ENCODE results near the gene KRTAP10-3. TPM values are rescaled to one million over a fixed set of nuclear protein-coding genes. Genes with fewer than 3 reads are reported as not detected.

Gene KRTAP10-3
- total and polyA plus RNA-seq, 2 experiments from 2014 or later, result not detected

GRCh38 chr21:44521928-44522752, 36.5 kb downstream of the KRTAP10-3 start (continued):
- TF ChIP-seq, protein P1, sequence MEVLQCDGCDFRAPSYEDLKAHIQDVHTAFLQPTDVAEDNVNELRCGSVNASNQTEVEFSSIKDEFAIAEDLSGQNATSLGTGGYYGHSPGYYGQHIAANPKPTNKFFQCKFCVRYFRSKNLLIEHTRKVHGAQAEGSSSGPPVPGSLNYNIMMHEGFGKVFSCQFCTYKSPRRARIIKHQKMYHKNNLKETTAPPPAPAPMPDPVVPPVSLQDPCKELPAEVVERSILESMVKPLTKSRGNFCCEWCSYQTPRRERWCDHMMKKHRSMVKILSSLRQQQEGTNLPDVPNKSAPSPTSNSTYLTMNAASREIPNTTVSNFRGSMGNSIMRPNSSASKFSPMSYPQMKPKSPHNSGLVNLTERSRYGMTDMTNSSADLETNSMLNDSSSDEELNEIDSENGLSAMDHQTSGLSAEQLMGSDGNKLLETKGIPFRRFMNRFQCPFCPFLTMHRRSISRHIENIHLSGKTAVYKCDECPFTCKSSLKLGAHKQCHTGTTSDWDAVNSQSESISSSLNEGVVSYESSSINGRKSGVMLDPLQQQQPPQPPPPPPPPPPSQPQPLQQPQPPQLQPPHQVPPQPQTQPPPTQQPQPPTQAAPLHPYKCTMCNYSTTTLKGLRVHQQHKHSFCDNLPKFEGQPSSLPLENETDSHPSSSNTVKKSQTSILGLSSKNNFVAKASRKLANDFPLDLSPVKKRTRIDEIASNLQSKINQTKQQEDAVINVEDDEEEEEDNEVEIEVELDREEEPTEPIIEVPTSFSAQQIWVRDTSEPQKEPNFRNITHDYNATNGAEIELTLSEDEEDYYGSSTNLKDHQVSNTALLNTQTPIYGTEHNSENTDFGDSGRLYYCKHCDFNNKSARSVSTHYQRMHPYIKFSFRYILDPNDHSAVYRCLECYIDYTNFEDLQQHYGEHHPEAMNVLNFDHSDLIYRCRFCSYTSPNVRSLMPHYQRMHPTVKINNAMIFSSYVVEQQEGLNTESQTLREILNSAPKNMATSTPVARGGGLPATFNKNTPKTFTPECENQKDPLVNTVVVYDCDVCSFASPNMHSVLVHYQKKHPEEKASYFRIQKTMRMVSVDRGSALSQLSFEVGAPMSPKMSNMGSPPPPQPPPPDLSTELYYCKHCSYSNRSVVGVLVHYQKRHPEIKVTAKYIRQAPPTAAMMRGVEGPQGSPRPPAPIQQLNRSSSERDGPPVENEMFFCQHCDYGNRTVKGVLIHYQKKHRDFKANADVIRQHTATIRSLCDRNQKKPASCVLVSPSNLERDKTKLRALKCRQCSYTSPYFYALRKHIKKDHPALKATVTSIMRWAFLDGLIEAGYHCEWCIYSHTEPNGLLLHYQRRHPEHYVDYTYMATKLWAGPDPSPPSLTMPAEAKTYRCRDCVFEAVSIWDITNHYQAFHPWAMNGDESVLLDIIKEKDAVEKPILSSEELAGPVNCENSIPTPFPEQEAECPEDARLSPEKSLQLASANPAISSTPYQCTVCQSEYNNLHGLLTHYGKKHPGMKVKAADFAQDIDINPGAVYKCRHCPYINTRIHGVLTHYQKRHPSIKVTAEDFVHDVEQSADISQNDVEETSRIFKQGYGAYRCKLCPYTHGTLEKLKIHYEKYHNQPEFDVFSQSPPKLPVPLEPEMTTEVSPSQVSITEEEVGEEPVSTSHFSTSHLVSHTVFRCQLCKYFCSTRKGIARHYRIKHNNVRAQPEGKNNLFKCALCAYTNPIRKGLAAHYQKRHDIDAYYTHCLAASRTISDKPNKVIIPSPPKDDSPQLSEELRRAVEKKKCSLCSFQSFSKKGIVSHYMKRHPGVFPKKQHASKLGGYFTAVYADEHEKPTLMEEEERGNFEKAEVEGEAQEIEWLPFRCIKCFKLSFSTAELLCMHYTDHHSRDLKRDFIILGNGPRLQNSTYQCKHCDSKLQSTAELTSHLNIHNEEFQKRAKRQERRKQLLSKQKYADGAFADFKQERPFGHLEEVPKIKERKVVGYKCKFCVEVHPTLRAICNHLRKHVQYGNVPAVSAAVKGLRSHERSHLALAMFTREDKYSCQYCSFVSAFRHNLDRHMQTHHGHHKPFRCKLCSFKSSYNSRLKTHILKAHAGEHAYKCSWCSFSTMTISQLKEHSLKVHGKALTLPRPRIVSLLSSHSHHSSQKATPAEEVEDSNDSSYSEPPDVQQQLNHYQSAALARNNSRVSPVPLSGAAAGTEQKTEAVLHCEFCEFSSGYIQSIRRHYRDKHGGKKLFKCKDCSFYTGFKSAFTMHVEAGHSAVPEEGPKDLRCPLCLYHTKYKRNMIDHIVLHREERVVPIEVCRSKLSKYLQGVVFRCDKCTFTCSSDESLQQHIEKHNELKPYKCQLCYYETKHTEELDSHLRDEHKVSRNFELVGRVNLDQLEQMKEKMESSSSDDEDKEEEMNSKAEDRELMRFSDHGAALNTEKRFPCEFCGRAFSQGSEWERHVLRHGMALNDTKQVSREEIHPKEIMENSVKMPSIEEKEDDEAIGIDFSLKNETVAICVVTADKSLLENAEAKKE (CRISPR knock-in tag; IDR thresholded peaks at IDR 0.05), result no peak
- TF ChIP-seq STAT1 (IDR thresholded peaks at IDR 0.05; ENCODE audit: unreplicated experiment) (no peak), EZH2phosphoT487 (IDR thresholded peaks at IDR 0.05; ENCODE audit: unreplicated experiment) (no peak), EZH2 (IDR thresholded peaks at IDR 0.05; ENCODE audit: low read depth, unreplicated experiment) (no peak), ZNF114 (CRISPR knock-in tag; IDR thresholded peaks at IDR 0.05) (no peak), CREB1 (CRISPR knock-in tag; IDR thresholded peaks at IDR 0.05; ENCODE audit: low read depth) (no peak), ETS1 (IDR thresholded peaks at IDR 0.05) (no peak)

Data from GM23338 (cell line).